ENCODE data around the gene SSX4. TPM values are rescaled to one million over a fixed set of nuclear protein-coding genes. Genes with fewer than 3 reads are reported as not detected.
"Not testable (repeated sequence)": the region's sequence is repeated elsewhere in the genome, so short reads cannot be mapped to it uniquely, and the experiment has no call there.

SSX4 gene
- total and polyA plus RNA-seq, 3 donors from 2014 or later, result 2.7 to 5.3 (median 3.8) TPM

- no CpG with 5 or more reads among the region's 12 CpGs for WGBS, 2 donors
Observed at GRCh38 chrX:48427027-48427716, 43.8 kb downstream of the SSX4 start.

GRCh38 chrX:48429606-48430005, 46.3 kb downstream of the SSX4 start:
- H3K9me3 ChIP-seq; H3K27me3 ChIP-seq; intact Hi-C loops (cut with DNase I; ENCODE audit: low total_unique reads); DNase-seq; H3K4me3 ChIP-seq; H3K27ac ChIP-seq; H3K36me3 ChIP-seq (ENCODE audit: low read depth, missing control alignments); H3K4me1 ChIP-seq: not testable (repeated sequence)
- 47 to 68% methylated on average over 3 to 5 of the region's 5 CpGs for WGBS, 2 donors

More at GRCh38 chrX:48427027-48427716, 43.8 kb downstream of the SSX4 start:
- H3K9me3 ChIP-seq; H3K4me3 ChIP-seq; intact Hi-C loops (cut with DNase I; ENCODE audit: low total_unique reads); H3K4me1 ChIP-seq; H3K27me3 ChIP-seq; H3K27ac ChIP-seq; H3K36me3 ChIP-seq (ENCODE audit: low read depth, missing control alignments); DNase-seq: not testable (repeated sequence)

GRCh38 chrX:48430166-48430565, 46.8 kb downstream of the SSX4 start:
- H3K36me3 ChIP-seq (ENCODE audit: low read depth, missing control alignments); intact Hi-C loops (cut with DNase I; ENCODE audit: low total_unique reads); DNase-seq; H3K4me1 ChIP-seq; H3K27ac ChIP-seq; H3K9me3 ChIP-seq; H3K4me3 ChIP-seq; H3K27me3 ChIP-seq: not testable (repeated sequence)
- WGBS, 2 donors, result 82 to 89% methylated on average over 4 of the region's 4 CpGs

- H3K27ac ChIP-seq; H3K4me1 ChIP-seq; H3K9me3 ChIP-seq; DNase-seq; H3K4me3 ChIP-seq; H3K36me3 ChIP-seq (ENCODE audit: low read depth, missing control alignments); intact Hi-C loops (cut with DNase I; ENCODE audit: low total_unique reads); H3K27me3 ChIP-seq: not testable (repeated sequence)
- WGBS, 2 donors, result 83% methylated on average over 9 of the region's 13 CpGs; no CpG with 5 or more reads in 1 of the 2 donors
Observed at GRCh38 chrX:48433713-48434112, 50.4 kb downstream of the SSX4 start.

Small RNAs within 50 kb of the gene (small RNA-seq; reads per million reads assigned to genes)
- gene AL606490.4, result 0 reads per million in 2 donors
- 0 reads per million in 2 donors for gene AL606490.7
- 0 reads per million in 2 donors for gene AL606490.9

Other genes with a start within 250 kb of the SSX4 start
- under 1 TPM in 1 of 2 donors, not detected in 1; 0.47 TPM for gene SSX5, start 186.7 kb upstream of the SSX4 start, total RNA-seq
- gene SSX5, start 186.7 kb upstream of the SSX4 start, polyA plus RNA-seq (ENCODE audit: insufficient read depth, low read depth, low replicate concordance), result 0.59 TPM
- gene SSX1, start 128.1 kb upstream of the SSX4 start, total RNA-seq, result 10 to 100 TPM in 1 of 2 donors, 1 to 10 TPM in 1; 6.0 to 14.3 TPM
- gene SSX1, start 128.1 kb upstream of the SSX4 start, polyA plus RNA-seq (ENCODE audit: insufficient read depth, low read depth, low replicate concordance), result 11.0 TPM
- 10 to 100 TPM; 12.8 to 26.1 TPM for gene SSX3, start 26.8 kb upstream of the SSX4 start, total RNA-seq
- 17.7 TPM for gene SSX3, start 26.8 kb upstream of the SSX4 start, polyA plus RNA-seq (ENCODE audit: insufficient read depth, low read depth, low replicate concordance)
- 1 to 10 TPM in 1 of 2 donors, not detected in 1; 3.8 TPM for gene SSX4B, start 28.4 kb downstream of the SSX4 start, total RNA-seq
- gene SSX4B, start 28.4 kb downstream of the SSX4 start, polyA plus RNA-seq (ENCODE audit: insufficient read depth, low read depth, low replicate concordance), result not detected
- 1 to 10 TPM; 2.5 to 4.2 TPM for gene SLC38A5, start 86.7 kb downstream of the SSX4 start, total RNA-seq
- 3.5 TPM for gene SLC38A5, start 86.7 kb downstream of the SSX4 start, polyA plus RNA-seq (ENCODE audit: insufficient read depth, low read depth, low replicate concordance)
- gene FTSJ1, start 92.7 kb downstream of the SSX4 start, total RNA-seq, result 10 to 100 TPM; 46.4 to 50.9 TPM
- 38.0 TPM for gene FTSJ1, start 92.7 kb downstream of the SSX4 start, polyA plus RNA-seq (ENCODE audit: insufficient read depth, low read depth, low replicate concordance)
- 100 to 1,000 TPM in 1 of 2 donors, 10 to 100 TPM in 1; 58.7 to 110 TPM for gene PORCN, start 125.5 kb downstream of the SSX4 start, total RNA-seq
- gene PORCN, start 125.5 kb downstream of the SSX4 start, polyA plus RNA-seq (ENCODE audit: insufficient read depth, low read depth, low replicate concordance), result 25.0 TPM
- 10 to 100 TPM; 30.4 to 61.0 TPM for gene EBP, start 138.3 kb downstream of the SSX4 start, total RNA-seq
- gene EBP, start 138.3 kb downstream of the SSX4 start, polyA plus RNA-seq (ENCODE audit: insufficient read depth, low read depth, low replicate concordance), result 48.8 TPM
- 10 to 100 TPM; 27.3 to 36.1 TPM for gene TBC1D25, start 156.2 kb downstream of the SSX4 start, total RNA-seq
- gene TBC1D25, start 156.2 kb downstream of the SSX4 start, polyA plus RNA-seq (ENCODE audit: insufficient read depth, low read depth, low replicate concordance), result 19.3 TPM
- gene RBM3, start 190.9 kb downstream of the SSX4 start, total RNA-seq, result 100 to 1,000 TPM; 121 to 167 TPM
- 214 TPM for gene RBM3, start 190.9 kb downstream of the SSX4 start, polyA plus RNA-seq (ENCODE audit: insufficient read depth, low read depth, low replicate concordance)
- 100 to 1,000 TPM; 109 to 148 TPM for gene WDR13, start 214.0 kb downstream of the SSX4 start, total RNA-seq
- gene WDR13, start 214.0 kb downstream of the SSX4 start, polyA plus RNA-seq (ENCODE audit: insufficient read depth, low read depth, low replicate concordance), result 69.6 TPM